Tongue (tissue), 3 donors: ENCODE data around the gene POU2F2. TPM values are rescaled to one million over a fixed set of nuclear protein-coding genes. Genes with fewer than 3 reads are reported as not detected.
"Not testable (repeated sequence)": the region's sequence is repeated elsewhere in the genome, so short reads cannot be mapped to it uniquely, and the experiment has no call there.

Experiments used
- DNase-seq: peaks from one replicate; pipeline ENCODE4 v3.0.0-alpha.2; 2015
- small RNA-seq: library from RNA; depleted of rRNA; stranded (forward); fragments of <200 nt; gene quantifications from one replicate; pipeline ENCODE3, GENCODE V24; 2014; ENCODE audit warnings: low replicate concordance
- total RNA-seq: library from RNA; depleted of rRNA; stranded (reverse); fragments of >200 nt; gene quantifications from one replicate; pipeline ENCODE4 v1.2.3, GENCODE V29; 2014

POU2F2 gene
- total RNA-seq, 1 donor from 2014 or later, result 2.1 TPM

- DNase-seq, result no peak
Observed at GRCh38 chr19:42059196-42059595, 73.0 kb downstream of the POU2F2 start.

DNA sequence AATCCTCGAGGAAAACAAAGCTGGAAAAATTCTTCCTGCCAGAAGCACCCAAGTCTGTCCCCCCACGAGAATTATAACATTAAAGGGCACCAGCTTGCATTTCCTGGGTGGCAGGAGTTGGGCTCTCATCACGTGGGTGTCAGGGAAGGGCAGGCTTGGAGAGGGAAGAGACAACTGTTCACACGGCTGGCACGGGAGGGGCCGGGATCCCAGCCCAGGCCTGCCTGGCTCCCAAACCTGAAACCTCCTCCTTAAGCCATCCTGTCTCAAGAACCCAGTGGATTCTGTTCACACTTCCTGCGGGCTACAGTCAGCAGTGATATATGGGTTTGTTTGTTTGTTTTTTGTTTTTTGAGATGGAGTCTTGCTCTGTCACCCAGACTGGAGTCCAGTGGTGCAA is 74.4 kb downstream of the POU2F2 start:
- DNase-seq, result no peak

DNA sequence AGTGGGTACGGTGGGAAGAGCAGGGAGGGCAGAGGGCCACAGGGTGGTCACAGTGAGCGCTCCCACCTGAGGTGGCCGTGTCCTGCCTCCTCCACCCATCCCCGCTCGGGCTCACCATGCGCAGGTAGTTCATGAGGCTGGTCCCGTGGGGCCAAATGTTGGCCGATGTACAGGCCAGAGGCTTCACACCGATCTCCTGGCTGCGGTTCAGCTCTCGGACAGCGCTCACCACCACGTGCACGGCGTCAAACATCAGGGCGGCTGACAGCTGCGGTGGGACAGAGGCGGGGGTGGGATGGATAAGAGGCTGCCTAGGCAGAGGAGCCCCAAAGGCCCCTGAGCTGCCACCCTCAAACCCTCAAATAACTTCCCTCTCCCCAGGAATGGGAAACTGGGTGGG is 78.0 kb downstream of the POU2F2 start:
- no peak for DNase-seq

- no peak for DNase-seq
Observed at GRCh38 chr19:42053037-42053935, 79.0 kb downstream of the POU2F2 start.

GRCh38 chr19:42052241-42052863 is 79.9 kb downstream of the POU2F2 start:
- peak; percentile 49 for DNase-seq

GRCh38 chr19:42051166-42052115 is 80.8 kb downstream of the POU2F2 start:
- no peak for DNase-seq

- no peak for DNase-seq
Observed at GRCh38 chr19:42048992-42049391, 83.3 kb downstream of the POU2F2 start.

DNA sequence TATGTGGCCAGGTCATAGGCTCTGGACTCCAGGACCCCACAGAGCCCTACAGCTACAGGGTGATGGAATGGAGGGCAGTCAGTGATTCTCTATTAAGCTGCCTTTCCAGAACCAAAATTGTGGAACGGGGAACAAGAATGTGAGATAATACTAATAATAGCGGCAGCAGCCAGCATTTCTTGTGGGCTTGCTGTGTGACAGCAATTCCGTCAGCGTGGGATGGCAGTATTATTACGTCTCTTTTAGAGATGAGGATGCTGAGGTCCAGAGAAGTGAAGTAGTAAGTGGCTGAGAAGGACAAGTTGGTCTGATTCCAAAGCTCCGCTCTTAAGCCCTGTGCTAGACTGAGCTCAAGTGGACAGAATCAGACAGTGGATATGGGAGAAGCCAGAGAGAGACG is 86.7 kb downstream of the POU2F2 start:
- no peak for DNase-seq

- DNase-seq, result no peak
Observed at GRCh38 chr19:42042455-42043170, 89.6 kb downstream of the POU2F2 start.

GRCh38 chr19:42040491-42040890 is 91.8 kb downstream of the POU2F2 start:
- not testable (repeated sequence) for DNase-seq

DNA sequence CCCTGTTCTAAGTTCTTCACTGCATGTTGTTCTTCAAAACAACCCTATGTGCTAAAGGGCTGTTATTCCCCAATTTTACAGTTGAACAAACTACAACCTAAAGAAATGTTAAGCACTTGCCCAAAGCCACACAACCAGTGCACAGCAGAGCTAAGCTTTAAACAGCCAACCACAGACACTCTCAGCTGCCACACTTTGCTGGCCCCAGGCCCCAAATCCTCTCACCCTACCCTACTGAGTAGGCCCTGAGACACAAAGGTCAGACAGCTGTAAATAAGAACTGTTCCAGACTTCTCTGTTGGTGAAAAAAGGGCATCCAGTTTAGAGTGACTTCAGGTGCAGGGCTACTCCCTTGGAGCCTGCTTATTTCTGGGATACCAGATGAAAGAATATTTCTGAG is 92.2 kb downstream of the POU2F2 start:
- DNase-seq, result no peak

- DNase-seq, result peak; percentile 79
Observed at GRCh38 chr19:42038666-42039065, 93.6 kb downstream of the POU2F2 start.

DNA sequence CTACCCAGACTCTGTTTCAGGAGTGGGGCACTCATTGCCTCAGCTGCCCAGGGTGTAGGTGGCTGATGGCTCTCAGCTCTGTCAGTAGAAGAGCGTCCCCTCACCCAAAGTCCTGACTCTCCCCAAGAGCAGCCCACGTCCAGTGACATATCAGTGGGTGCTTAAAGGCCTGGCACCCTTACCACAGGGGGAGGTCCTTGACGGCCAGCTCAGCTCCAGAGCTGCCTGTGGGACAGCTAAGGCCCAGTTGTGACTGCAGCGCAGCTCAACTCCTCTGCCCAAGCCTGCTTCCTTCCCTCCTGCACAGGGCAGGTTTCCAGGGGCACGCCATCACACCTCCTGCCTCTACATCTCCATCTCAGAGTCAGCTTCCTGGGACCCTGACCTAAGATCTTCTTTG is 94.6 kb downstream of the POU2F2 start:
- no peak for DNase-seq

Small RNA genes lying within 50 kb of the gene (small RNA-seq; reads per million reads assigned to genes)
- not detected for gene MIR4323

Other genes with a start within 250 kb of the POU2F2 start
- gene ARHGEF1, start 249.3 kb downstream of the POU2F2 start, total RNA-seq, result 30.7 TPM
- gene ERFL, start 204.0 kb downstream of the POU2F2 start, total RNA-seq, result not detected
- gene RABAC1, start 173.1 kb downstream of the POU2F2 start, total RNA-seq, result 74.6 TPM
- gene ATP1A3, start 138.2 kb downstream of the POU2F2 start, total RNA-seq, result 2.4 TPM
- gene GRIK5, start 62.2 kb downstream of the POU2F2 start, total RNA-seq, result 3.2 TPM
- 14.5 TPM for gene ZNF574, start 56.3 kb downstream of the POU2F2 start, total RNA-seq
- gene DEDD2, start 85.2 kb upstream of the POU2F2 start, total RNA-seq, result 21.1 TPM
- gene ZNF526, start 87.9 kb upstream of the POU2F2 start, total RNA-seq, result 8.5 TPM
- gene GSK3A, start 110.2 kb upstream of the POU2F2 start, total RNA-seq, result 23.6 TPM
- 31.1 TPM for gene ERF, start 122.7 kb upstream of the POU2F2 start, total RNA-seq
- 33.7 TPM for gene CIC, start 136.8 kb upstream of the POU2F2 start, total RNA-seq
- 0.62 TPM for gene PRR19, start 169.7 kb upstream of the POU2F2 start, total RNA-seq
- gene PAFAH1B3, start 170.2 kb upstream of the POU2F2 start, total RNA-seq, result 30.3 TPM
- not detected for gene TMEM145, start 180.9 kb upstream of the POU2F2 start, total RNA-seq
- 27.9 TPM for gene MEGF8, start 193.2 kb upstream of the POU2F2 start, total RNA-seq